ENCODE results near the gene SNAPC3. TPM values are rescaled to one million over a fixed set of nuclear protein-coding genes. Genes with fewer than 3 reads are reported as not detected.

The SNAPC3 gene
- total and polyA plus RNA-seq, 2 donors (not counting 3 experiments of a cell fraction or from before 2014, with no cell fraction given) = 15.2 to 32.6 TPM

DNA sequence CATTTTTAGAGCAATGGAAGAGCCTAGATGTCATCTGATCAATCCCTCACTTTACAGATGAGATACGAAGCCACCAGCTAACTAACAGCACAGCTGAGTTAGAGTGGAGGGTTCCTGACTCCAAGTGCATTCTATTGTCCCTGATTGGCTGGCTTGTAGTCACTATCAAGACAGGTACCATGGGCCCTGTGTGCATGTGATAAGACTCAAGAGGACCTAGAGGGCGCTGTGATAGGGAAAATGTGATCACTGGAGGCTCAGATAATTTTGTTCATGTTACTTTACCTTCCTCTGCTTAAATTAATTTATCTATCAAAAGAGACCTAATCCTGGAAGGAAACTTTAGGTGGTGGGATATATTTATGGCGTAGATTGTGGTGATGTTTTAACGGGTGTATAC is 19.5 kb upstream of the SNAPC3 start:
- Histone ChIP-seq H2AFZ (ENCODE audit: low read depth, low read length) (no peak overlapping the region), H3K36me3 (ENCODE audit: control insufficient read depth in 2 of 2, extremely low read depth in 1 of 2, insufficient read depth in 2 of 2, low read length in 2 of 2) (no peaks in the 10 kb centered on the region), H4K20me1 (replicated peaks; ENCODE audit: control insufficient read depth, extremely low read depth, insufficient read depth, low read length) (no peaks in the 10 kb centered on the region), H3K27me3 (ENCODE audit: control insufficient read depth in 2 of 2, insufficient read depth in 2 of 2, low read length in 2 of 2) (no peaks in the 10 kb centered on the region), H3K4me1 (ENCODE audit: control insufficient read depth, extremely low read depth, insufficient read depth, low read length) (no peaks in the 10 kb centered on the region), H3K4me3 (replicated peaks in 1 of 3; ENCODE audit: insufficient read depth in 1 of 3, low read depth in 1 of 3, low read length in 3 of 3) (no peak overlapping the region), H3K9ac (replicated peaks; ENCODE audit: extremely low read depth, insufficient read depth, low read length) (no peak overlapping the region), H3K27ac (ENCODE audit: insufficient read depth, low read depth, low read length) (no peak overlapping the region), H3K9me1 (replicated peaks; ENCODE audit: control insufficient read depth, extremely low read depth, insufficient read depth, low read length) (no peaks in the 10 kb centered on the region), H3K79me2 (ENCODE audit: control insufficient read depth, insufficient read depth, low read length) (no peaks in the 10 kb centered on the region), H3K9me3 (replicated peaks; ENCODE audit: control insufficient read depth, insufficient read depth, low read length) (no peaks in the 10 kb centered on the region), H3K4me2 (ENCODE audit: insufficient read depth, low read length) (no peak overlapping the region)
- BruUV-seq (replicated peaks) = no TSS peak
- FAIRE-seq = no peak
- ChIA-PET POLR2A (no interaction called here), CTCF (no interaction called here)
- intact Hi-C loops (cut with micrococcal nuclease) = no loop called here
- dilution Hi-C loops (cut with MboI; ENCODE audit: extremely low pct_ligation_motif_present, low sequenced_read_pairs) = no loop called here
- TF ChIP-seq, protein P1, sequence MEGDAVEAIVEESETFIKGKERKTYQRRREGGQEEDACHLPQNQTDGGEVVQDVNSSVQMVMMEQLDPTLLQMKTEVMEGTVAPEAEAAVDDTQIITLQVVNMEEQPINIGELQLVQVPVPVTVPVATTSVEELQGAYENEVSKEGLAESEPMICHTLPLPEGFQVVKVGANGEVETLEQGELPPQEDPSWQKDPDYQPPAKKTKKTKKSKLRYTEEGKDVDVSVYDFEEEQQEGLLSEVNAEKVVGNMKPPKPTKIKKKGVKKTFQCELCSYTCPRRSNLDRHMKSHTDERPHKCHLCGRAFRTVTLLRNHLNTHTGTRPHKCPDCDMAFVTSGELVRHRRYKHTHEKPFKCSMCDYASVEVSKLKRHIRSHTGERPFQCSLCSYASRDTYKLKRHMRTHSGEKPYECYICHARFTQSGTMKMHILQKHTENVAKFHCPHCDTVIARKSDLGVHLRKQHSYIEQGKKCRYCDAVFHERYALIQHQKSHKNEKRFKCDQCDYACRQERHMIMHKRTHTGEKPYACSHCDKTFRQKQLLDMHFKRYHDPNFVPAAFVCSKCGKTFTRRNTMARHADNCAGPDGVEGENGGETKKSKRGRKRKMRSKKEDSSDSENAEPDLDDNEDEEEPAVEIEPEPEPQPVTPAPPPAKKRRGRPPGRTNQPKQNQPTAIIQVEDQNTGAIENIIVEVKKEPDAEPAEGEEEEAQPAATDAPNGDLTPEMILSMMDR (IDR thresholded peaks at IDR 0.05; ENCODE audit: extremely low read depth in 1 of 2, insufficient read depth in 1 of 2, low read depth in 1 of 2, low read length in 2 of 2) = peak; percentile 13 to 15
- TF ChIP-seq GATA2 (IDR thresholded peaks at IDR 0.05; ENCODE audit: insufficient read depth, insufficient read length, low read depth, low read length) = no peak
- no peak for DNase-seq (ENCODE audit: low read depth, low spot score)

DNA sequence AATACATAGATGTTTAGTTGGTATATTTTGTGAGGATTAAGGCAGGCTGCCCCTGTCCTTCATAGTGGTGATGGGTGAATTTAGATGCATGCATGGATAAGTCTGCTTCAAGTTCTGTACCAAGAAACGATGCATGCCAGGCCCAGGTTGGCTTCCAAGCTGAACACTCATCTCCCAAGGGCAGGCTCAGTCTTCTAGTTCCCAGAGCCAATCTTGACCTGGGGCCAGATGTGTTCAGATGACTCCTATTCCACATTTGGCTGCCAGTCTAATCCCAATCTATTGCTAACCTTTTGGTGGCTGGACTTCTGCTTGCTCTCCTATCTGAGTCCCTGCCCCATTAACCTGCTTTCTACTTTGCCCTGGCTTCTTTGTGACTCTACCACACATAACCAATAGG is 18.5 kb upstream of the SNAPC3 start:
- POLR2A ChIA-PET = no interaction called here
- Histone ChIP-seq H3K27ac (ENCODE audit: insufficient read depth, low read depth, low read length) (no peak overlapping the region), H3K4me3 (replicated peaks in 1 of 3; ENCODE audit: insufficient read depth in 1 of 3, low read depth in 1 of 3, low read length in 3 of 3) (no peak overlapping the region), H3K36me3 (ENCODE audit: control insufficient read depth in 2 of 2, extremely low read depth in 1 of 2, insufficient read depth in 2 of 2, low read length in 2 of 2) (no peaks in the 10 kb centered on the region), H3K9me3 (replicated peaks; ENCODE audit: control insufficient read depth, insufficient read depth, low read length) (no peaks in the 10 kb centered on the region), H3K79me2 (ENCODE audit: control insufficient read depth, insufficient read depth, low read length) (no peaks in the 10 kb centered on the region), H3K9ac (replicated peaks; ENCODE audit: extremely low read depth, insufficient read depth, low read length) (no peak overlapping the region), H3K4me1 (ENCODE audit: control insufficient read depth, extremely low read depth, insufficient read depth, low read length) (no peaks in the 10 kb centered on the region), H3K9me1 (replicated peaks; ENCODE audit: control insufficient read depth, extremely low read depth, insufficient read depth, low read length) (no peaks in the 10 kb centered on the region), H4K20me1 (replicated peaks; ENCODE audit: control insufficient read depth, extremely low read depth, insufficient read depth, low read length) (no peaks in the 10 kb centered on the region), H3K4me2 (ENCODE audit: insufficient read depth, low read length) (no peak overlapping the region), H3K27me3 (ENCODE audit: control insufficient read depth in 2 of 2, insufficient read depth in 2 of 2, low read length in 2 of 2) (no peaks in the 10 kb centered on the region), H2AFZ (ENCODE audit: low read depth, low read length) (no peak overlapping the region)
- dilution Hi-C loops (cut with MboI; ENCODE audit: extremely low pct_ligation_motif_present, low sequenced_read_pairs) = no loop called here
- TF ChIP-seq, protein P2, sequence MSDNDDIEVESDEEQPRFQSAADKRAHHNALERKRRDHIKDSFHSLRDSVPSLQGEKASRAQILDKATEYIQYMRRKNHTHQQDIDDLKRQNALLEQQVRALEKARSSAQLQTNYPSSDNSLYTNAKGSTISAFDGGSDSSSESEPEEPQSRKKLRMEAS (IDR thresholded peaks at IDR 0.05; ENCODE audit: insufficient read depth, insufficient read length) = no peak
- TF ChIP-seq EZH2 (IDR thresholded peaks at IDR 0.05; ENCODE audit: borderline replicate concordance, low read depth, low read length, severe bottlenecking) (no peak), MYC (IDR thresholded peaks at IDR 0.05; ENCODE audit: low read depth, low read length) (no peak), POLR2A (IDR thresholded peaks at IDR 0.05; ENCODE audit: low read depth, low read length) (no peak), JUN (IDR thresholded peaks at IDR 0.05; ENCODE audit: borderline replicate concordance, insufficient read depth, insufficient read length, low read depth) (no peak), FOS (IDR thresholded peaks at IDR 0.05; ENCODE audit: borderline replicate concordance, insufficient read depth, low read length) (no peak)
- intact Hi-C loops (cut with micrococcal nuclease) = no loop called here
- CTCF ChIA-PET = interaction anchor here (1.7 kb wide), 1 partner anchor 11 kb away, joined by 4 read pairs; no protein-coding TSS in a partner anchor
- DNase-seq (ENCODE audit: low read depth, low spot score) = no peak
- FAIRE-seq = no peak
- no TSS peak for BruUV-seq (replicated peaks)
